Epithelial cell of umbilical artery (primary cell): ENCODE measurements around the gene MAGEA2B. TPM values are rescaled to one million over a fixed set of nuclear protein-coding genes. Genes with fewer than 3 reads are reported as not detected.

Source experiments
- total RNA-seq: library from RNA; depleted of rRNA; stranded (reverse); fragments of >200 nt; gene quantifications from 2 replicates; pipeline ENCODE4 v1.2.3, GENCODE V29; 2014

Gene MAGEA2B, protein sequence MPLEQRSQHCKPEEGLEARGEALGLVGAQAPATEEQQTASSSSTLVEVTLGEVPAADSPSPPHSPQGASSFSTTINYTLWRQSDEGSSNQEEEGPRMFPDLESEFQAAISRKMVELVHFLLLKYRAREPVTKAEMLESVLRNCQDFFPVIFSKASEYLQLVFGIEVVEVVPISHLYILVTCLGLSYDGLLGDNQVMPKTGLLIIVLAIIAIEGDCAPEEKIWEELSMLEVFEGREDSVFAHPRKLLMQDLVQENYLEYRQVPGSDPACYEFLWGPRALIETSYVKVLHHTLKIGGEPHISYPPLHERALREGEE
- total RNA-seq, result not detected in 2 replicates

DNA sequence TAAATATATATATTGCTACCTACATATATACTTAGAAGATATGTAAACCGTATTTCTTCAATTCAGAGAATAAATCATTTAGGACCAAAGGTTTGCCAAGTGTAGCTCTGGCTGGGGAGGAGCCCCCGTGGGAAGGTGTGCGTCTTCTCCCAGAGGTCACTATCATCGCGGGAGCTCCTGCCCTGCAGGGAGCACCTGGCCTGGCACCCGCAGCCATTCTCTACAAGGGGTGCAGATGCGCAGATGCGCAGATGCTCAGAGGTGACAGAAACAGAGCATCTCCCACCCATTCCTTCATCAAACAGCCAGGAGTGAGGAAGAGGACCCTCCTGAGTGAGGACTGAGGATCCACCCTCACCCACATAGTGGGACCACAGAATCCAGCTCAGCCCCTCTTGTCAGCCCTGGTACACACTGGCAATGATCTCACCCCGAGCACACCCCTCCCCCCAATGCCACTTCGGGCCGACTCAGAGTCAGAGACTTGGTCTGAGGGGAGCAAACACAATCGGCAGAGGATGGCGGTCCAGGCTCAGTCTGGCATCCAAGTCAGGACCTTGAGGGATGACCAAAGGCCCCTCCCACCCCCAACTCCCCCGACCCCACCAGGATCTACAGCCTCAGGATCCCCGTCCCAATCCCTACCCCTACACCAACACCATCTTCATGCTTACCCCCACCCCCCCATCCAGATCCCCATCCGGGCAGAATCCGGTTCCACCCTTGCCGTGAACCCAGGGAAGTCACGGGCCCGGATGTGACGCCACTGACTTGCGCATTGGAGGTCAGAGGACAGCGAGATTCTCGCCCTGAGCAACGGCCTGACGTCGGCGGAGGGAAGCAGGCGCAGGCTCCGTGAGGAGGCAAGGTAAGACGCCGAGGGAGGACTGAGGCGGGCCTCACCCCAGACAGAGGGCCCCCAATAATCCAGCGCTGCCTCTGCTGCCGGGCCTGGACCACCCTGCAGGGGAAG, at the start of gene MAGEA2B:
Gene MAGEA2B, plus strand, starts transcription at position 814 of the 973 bp plus-strand sequence. CDS start 2,479 bp downstream, outside the sequence.

GRCh38 chrX:152697952-152698931, 16.2 kb upstream of the MAGEA2B start, which contains the start of gene MAGEA3:
TSS of gene MAGEA3 (plus strand) at chrX:152698794. CDS start at chrX:152700833, 2,039 bp downstream.

DNA sequence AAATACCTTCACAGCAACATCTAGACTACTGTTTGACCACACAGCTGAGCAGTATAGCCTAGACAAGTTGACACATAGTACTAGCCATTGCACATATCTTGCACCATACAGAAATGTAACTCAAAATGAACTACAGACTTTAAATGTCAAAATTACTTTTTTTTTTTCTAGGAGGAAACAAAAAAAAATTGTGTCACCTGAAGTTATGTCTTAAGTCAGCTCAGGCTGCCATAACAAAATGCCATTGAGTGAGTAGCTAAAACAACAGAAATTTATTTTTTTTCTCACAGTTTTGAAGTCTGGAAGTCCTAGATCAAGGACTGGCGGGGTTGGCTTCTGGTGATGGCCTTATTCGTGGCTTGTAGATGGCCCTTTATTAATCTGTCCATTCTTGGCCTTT, 5.3 kb upstream of the MAGEA2B start, which contains the start of gene CSAG2:
Gene CSAG2, minus strand, starts transcription at position 101 of the 400 bp plus-strand sequence. CDS start 161 bp downstream, outside the sequence.

DNA sequence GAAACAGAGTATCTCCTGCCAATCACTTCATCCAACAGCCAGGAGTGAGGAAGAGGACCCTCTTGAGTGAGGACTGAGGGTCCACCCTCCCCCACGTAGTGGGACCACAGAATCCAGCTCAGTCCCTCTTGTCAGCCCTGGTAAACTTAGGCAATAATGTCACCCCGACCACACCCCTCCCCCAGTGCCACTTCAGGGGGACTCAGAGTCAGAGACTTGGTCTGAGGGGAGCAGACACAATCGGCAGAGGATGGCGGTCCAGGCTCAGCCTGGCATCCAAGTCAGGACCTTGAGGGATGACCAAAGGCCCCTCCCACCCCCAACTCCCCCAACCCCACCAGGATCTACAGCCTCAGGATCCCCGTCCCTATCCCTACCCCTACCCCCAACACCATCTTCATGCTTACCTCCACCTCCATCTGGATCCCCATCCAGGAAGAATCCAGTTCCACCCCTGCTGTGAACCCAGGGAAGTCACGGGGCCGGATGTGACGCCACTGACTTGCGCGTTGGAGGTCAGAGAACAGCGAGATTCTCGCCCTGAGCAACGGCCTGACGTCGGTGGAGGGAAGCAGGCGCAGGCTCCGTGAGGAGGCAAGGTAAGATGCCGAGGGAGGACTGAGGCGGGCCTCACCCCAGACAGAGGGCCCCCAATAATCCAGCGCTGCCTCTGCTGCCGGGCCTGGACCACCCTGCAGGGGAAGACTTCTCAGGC, 19.0 kb downstream of the MAGEA2B start, which contains the start of the genes CSAG1 and MAGEA12:
Gene CSAG1, minus strand, starts transcription at position 461 of the 715 bp plus-strand sequence. CDS start 1,261 bp downstream, outside the sequence.
Gene MAGEA12, plus strand, starts transcription at position 497 of the 715 bp plus-strand sequence. CDS start 2,405 bp downstream, outside the sequence.

GRCh38 chrX:152753686-152754650, 39.5 kb downstream of the MAGEA2B start, which contains the start of gene MAGEA2:
TSS of gene MAGEA2 (minus strand) at chrX:152753842. CDS start at chrX:152751363, 2,479 bp downstream.

DNA sequence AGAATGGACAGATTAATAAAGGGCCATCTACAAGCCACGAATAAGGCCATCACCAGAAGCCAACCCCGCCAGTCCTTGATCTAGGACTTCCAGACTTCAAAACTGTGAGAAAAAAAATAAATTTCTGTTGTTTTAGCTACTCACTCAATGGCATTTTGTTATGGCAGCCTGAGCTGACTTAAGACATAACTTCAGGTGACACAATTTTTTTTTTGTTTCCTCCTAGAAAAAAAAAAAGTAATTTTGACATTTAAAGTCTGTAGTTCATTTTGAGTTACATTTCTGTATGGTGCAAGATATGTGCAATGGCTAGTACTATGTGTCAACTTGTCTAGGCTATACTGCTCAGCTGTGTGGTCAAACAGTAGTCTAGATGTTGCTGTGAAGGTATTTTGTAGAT, 44.5 kb downstream of the MAGEA2B start, which contains the start of gene CSAG3:
Gene CSAG3, plus strand, starts transcription at position 301 of the 400 bp plus-strand sequence.

Other genes with a start within 250 kb of the MAGEA2B start
- not detected in 2 replicates for gene GABRQ, start 76.7 kb upstream of the MAGEA2B start, total RNA-seq
- gene MAGEA3, start 15.8 kb upstream of the MAGEA2B start, total RNA-seq, result not detected in 2 replicates
- not detected in 2 replicates for gene CSAG2, start 5.4 kb upstream of the MAGEA2B start, total RNA-seq
- gene CSAG1, start 19.1 kb downstream of the MAGEA2B start, total RNA-seq, result not detected in 2 replicates
- not detected in 2 replicates for gene MAGEA12, start 19.1 kb downstream of the MAGEA2B start, total RNA-seq
- not detected in 2 replicates for gene MAGEA2, start 39.2 kb downstream of the MAGEA2B start, total RNA-seq
- not detected in 2 replicates for gene CSAG3, start 44.6 kb downstream of the MAGEA2B start, total RNA-seq
- not detected in 2 replicates for gene MAGEA6, start 55.1 kb downstream of the MAGEA2B start, total RNA-seq
- gene CETN2, start 116.1 kb downstream of the MAGEA2B start, total RNA-seq, result 30.5 and 34.2 TPM in 2 replicates
- gene NSDHL, start 116.4 kb downstream of the MAGEA2B start, total RNA-seq, result 23.7 and 34.0 TPM in 2 replicates
- gene ZNF185, start 183.4 kb downstream of the MAGEA2B start, total RNA-seq, result 8.4 and 11.0 TPM in 2 replicates